T follicular helper cell (primary cell): ENCODE data around the gene GJD4.

Experiments
- DNase-seq: peaks from one replicate; pipeline ENCODE4 v3.0.0-alpha.2; 2020; ENCODE audit warnings: low read depth

GJD4 gene

GRCh38 chr10:35579116-35579515 lies 26.0 kb upstream of the GJD4 start:
- no peak for DNase-seq

- no peak for DNase-seq
Observed at GRCh38 chr10:35579726-35580422, 25.3 kb upstream of the GJD4 start.

GRCh38 chr10:35580423-35580770 lies 24.7 kb upstream of the GJD4 start:
- no peak for DNase-seq

GRCh38 chr10:35581655-35582054 lies 23.5 kb upstream of the GJD4 start:
- DNase-seq = no peak

- no peak for DNase-seq
Observed at GRCh38 chr10:35584946-35585345, 20.2 kb upstream of the GJD4 start.

- DNase-seq = no peak
Observed at GRCh38 chr10:35585356-35585755, 19.8 kb upstream of the GJD4 start.

GRCh38 chr10:35585903-35586535 lies 19.1 kb upstream of the GJD4 start:
- no peak for DNase-seq

- DNase-seq = no peak
Observed at GRCh38 chr10:35588836-35589235, 16.3 kb upstream of the GJD4 start.

- DNase-seq = no peak
Observed at GRCh38 chr10:35592441-35592840, 12.7 kb upstream of the GJD4 start.

GRCh38 chr10:35594115-35595079 lies 10.7 kb upstream of the GJD4 start:
- DNase-seq = no peak

GRCh38 chr10:35595106-35595505 lies 10.0 kb upstream of the GJD4 start:
- no peak for DNase-seq

GRCh38 chr10:35598379-35598778 lies 6.8 kb upstream of the GJD4 start:
- no peak for DNase-seq

- DNase-seq = no peak
Observed at GRCh38 chr10:35600193-35600592, 4.9 kb upstream of the GJD4 start.

- DNase-seq = no peak
Observed at GRCh38 chr10:35606430-35606829, 1.3 kb downstream of the GJD4 start.

- no peak for DNase-seq
Observed at GRCh38 chr10:35607475-35608327, 2.6 kb downstream of the GJD4 start.

- no peak for DNase-seq
Observed at GRCh38 chr10:35608328-35608672, 3.2 kb downstream of the GJD4 start.

- DNase-seq = no peak
Observed at GRCh38 chr10:35611750-35612149, 6.6 kb downstream of the GJD4 start.

- DNase-seq = no peak
Observed at GRCh38 chr10:35612385-35613106, 7.4 kb downstream of the GJD4 start.

GRCh38 chr10:35613107-35613440 lies 7.9 kb downstream of the GJD4 start:
- no peak for DNase-seq

GRCh38 chr10:35613597-35614226 lies 8.6 kb downstream of the GJD4 start:
- DNase-seq = no peak

- DNase-seq = no peak
Observed at GRCh38 chr10:35614312-35614711, 9.2 kb downstream of the GJD4 start.
